ENCODE measurements around the gene SEMA4B.
"Not testable (repeated sequence)": the region's sequence is repeated elsewhere in the genome, so short reads cannot be mapped to it uniquely, and the experiment has no call there.

Gene SEMA4B

GRCh38 chr15:90257776-90258175 is 56.6 kb downstream of the SEMA4B start:
- DNase-seq (ENCODE audit: insufficient read length): no peak
- FAIRE-seq: no peak
- TF ChIP-seq TAF1 (IDR thresholded peaks at IDR 0.05; ENCODE audit: borderline replicate concordance, low read depth, low read length) (no peak), POLR2A (IDR thresholded peaks at IDR 0.05; ENCODE audit: low read depth, low read length) (no peak), POLR2AphosphoS5 (IDR thresholded peaks at IDR 0.05; ENCODE audit: low read depth, low read length) (no peak)

DNA sequence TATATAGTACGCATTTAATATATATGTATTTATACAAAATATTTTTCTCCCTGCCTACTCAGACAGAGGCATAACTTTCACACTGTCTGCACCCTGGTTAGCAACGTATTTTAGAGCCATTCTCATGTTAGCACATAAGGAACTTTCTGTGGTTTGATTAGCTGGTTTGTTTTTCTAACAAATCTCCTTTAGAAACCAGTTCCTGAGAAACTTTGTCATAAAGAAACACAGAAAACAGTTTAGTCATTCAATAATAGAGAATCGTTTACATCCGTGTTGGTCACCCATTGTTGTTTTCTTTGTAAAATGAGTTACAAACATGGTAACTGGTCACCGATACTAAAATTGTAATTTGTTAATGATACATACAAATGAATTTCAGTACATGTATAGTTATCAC is 58.4 kb downstream of the SEMA4B start:
- no peak for TF ChIP-seq POLR2A (IDR thresholded peaks at IDR 0.05; ENCODE audit: low read depth, low read length)
- TF ChIP-seq TAF1 (IDR thresholded peaks at IDR 0.05; ENCODE audit: borderline replicate concordance, low read depth, low read length): no peak
- no peak for TF ChIP-seq POLR2AphosphoS5 (IDR thresholded peaks at IDR 0.05; ENCODE audit: low read depth, low read length)
- no peak for DNase-seq (ENCODE audit: insufficient read length)
- FAIRE-seq: peak; percentile 67

DNA sequence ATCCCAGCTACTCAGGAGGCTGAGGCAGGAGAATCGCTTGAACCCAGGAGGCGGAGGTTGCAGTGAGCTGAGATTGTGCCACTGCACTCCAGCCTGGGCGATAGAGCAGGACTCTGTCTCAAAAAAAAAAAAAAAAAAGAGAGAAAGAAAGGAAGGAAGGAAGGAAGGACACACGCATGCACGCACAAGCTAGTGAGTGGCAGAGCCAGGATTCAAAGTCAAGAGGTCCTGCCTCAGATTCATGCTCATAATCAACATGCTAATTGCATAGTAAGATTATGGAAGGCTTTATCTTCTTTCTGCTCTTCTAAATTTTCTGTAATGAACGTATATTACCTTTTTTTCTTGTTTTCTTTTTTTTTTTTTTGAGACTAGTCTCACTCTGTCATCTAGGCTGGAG is 59.6 kb downstream of the SEMA4B start:
- DNase-seq (ENCODE audit: insufficient read length); FAIRE-seq: not testable (repeated sequence)

- DNase-seq (ENCODE audit: insufficient read length) (no peak), FAIRE-seq (no peak)
- TF ChIP-seq TAF1 (IDR thresholded peaks at IDR 0.05; ENCODE audit: borderline replicate concordance, low read depth, low read length) (no peak), POLR2A (IDR thresholded peaks at IDR 0.05; ENCODE audit: low read depth, low read length) (no peak), POLR2AphosphoS5 (IDR thresholded peaks at IDR 0.05; ENCODE audit: low read depth, low read length) (no peak)
Observed at GRCh38 chr15:90261811-90262210, 60.7 kb downstream of the SEMA4B start.

DNA sequence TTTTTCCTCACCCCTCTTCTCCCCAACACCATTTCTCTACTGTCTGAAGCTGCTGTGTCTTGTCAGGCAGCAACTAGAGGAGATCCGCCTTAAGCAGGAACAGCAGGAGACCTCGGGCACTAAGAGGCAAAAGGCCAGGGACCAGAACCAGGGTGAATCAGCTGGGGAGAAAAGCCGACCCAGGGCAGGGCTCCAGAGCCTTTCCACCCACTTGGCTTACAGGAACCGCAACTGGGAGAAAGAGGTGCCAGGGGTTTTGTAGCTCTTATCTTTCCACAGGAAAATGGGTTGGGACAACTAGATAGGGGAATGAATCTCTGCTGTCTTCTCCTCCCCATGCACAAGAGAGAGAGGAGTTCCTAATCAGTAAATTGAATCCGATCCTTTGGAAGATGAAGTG is 61.3 kb downstream of the SEMA4B start:
- DNase-seq (ENCODE audit: insufficient read length) (no peak), FAIRE-seq (no peak)
- no peak for TF ChIP-seq POLR2AphosphoS5 (IDR thresholded peaks at IDR 0.05; ENCODE audit: low read depth, low read length)

DNA sequence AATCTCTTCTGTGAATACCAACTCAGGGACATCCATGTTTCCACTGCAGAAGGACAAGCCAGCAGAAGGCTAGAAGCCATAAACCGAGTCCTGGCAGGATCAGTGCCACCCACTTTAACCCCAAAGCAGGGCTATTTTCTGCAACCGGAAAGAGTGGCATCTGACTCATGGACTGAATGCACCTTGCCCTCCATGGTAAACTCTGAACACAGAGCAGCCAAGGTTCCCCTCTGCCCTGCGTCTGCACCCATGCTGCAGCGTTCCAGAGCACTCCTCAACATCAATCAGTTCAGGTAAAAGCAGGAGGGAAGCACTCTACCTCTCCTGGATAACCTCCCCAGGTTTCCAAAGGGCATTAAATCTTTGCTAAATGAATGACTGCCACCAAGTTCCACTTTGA is 63.5 kb downstream of the SEMA4B start:
- TF ChIP-seq TAF1 (IDR thresholded peaks at IDR 0.05; ENCODE audit: borderline replicate concordance, low read depth, low read length): no peak
- no peak for TF ChIP-seq POLR2A (IDR thresholded peaks at IDR 0.05; ENCODE audit: low read depth, low read length)
- TF ChIP-seq POLR2AphosphoS5 (IDR thresholded peaks at IDR 0.05; ENCODE audit: low read depth, low read length): no peak
- no peak for FAIRE-seq
- DNase-seq (ENCODE audit: insufficient read length): no peak

GRCh38 chr15:90265271-90266060 is 64.3 kb downstream of the SEMA4B start, which contains the start of gene NGRN:
Gene NGRN (plus strand): TSS chr15:90265672. CDS start chr15:90265713, 41 bp downstream.
- FAIRE-seq: peak; percentile 94
- TF ChIP-seq POLR2A (IDR thresholded peaks at IDR 0.05; ENCODE audit: low read depth, low read length) (peak; percentile 97), TAF1 (IDR thresholded peaks at IDR 0.05; ENCODE audit: borderline replicate concordance, low read depth, low read length) (peak; percentile 90; the same call in 1 of the 2 replicates), POLR2AphosphoS5 (IDR thresholded peaks at IDR 0.05; ENCODE audit: low read depth, low read length) (peak; percentile 98)
- DNase-seq (ENCODE audit: insufficient read length): peak; percentile 68

GRCh38 chr15:90266061-90266431 is 64.9 kb downstream of the SEMA4B start:
- TF ChIP-seq POLR2A (IDR thresholded peaks at IDR 0.05; ENCODE audit: low read depth, low read length) (no peak), POLR2AphosphoS5 (IDR thresholded peaks at IDR 0.05; ENCODE audit: low read depth, low read length) (no peak), TAF1 (IDR thresholded peaks at IDR 0.05; ENCODE audit: borderline replicate concordance, low read depth, low read length) (no peak)
- FAIRE-seq (no peak), DNase-seq (ENCODE audit: insufficient read length) (no peak)

DNA sequence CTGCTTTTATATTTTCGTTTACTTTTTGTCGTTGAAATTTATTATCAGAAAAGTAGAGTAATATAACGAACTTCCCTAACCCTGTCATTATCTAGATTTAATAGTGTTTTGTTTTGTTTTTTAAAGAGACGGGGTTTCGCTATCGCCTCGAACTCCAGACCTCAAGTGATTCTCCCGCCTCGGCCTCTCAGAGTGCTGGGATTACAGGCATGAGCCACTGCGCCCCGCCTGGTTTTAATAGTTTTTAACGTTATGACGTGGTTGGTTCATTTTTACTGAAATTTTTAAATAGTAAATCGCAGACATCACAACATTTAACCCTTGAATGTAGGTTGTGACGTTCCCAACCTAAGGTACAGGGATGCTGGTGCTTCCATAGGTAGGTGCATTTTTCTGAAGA is 65.4 kb downstream of the SEMA4B start:
- FAIRE-seq (no peak), DNase-seq (ENCODE audit: insufficient read length) (no peak)
- TF ChIP-seq POLR2A (IDR thresholded peaks at IDR 0.05; ENCODE audit: low read depth, low read length): no peak
- TF ChIP-seq POLR2AphosphoS5 (IDR thresholded peaks at IDR 0.05; ENCODE audit: low read depth, low read length): no peak
- TF ChIP-seq TAF1 (IDR thresholded peaks at IDR 0.05; ENCODE audit: borderline replicate concordance, low read depth, low read length): no peak

DNA sequence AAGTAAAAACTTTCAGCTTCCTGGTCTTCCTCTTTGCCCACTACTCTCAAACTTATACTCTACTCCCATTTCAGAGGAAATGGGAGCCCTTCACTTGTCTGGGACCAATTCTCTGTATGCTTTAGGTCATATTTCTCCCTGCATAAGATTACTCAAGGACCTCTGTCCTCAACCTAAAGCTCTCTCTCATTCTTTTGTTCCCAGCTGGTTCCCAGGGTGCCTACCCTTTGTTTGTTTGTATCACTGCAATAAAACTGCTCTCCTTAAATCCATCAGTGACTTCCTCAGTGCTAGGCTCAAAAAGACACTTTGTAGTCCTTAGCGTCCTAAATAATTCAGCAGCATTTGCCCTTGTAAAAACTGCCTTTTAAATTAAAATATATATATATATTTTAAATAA is 67.3 kb downstream of the SEMA4B start:
- no peak for DNase-seq (ENCODE audit: insufficient read length)
- TF ChIP-seq TAF1 (IDR thresholded peaks at IDR 0.05; ENCODE audit: borderline replicate concordance, low read depth, low read length): no peak
- no peak for TF ChIP-seq POLR2AphosphoS5 (IDR thresholded peaks at IDR 0.05; ENCODE audit: low read depth, low read length)
- TF ChIP-seq POLR2A (IDR thresholded peaks at IDR 0.05; ENCODE audit: low read depth, low read length): no peak
- FAIRE-seq: no peak

GRCh38 chr15:90270502-90271150 is 69.5 kb downstream of the SEMA4B start:
- DNase-seq (ENCODE audit: insufficient read length) (no peak), FAIRE-seq (no peak)
- no peak for TF ChIP-seq POLR2A (IDR thresholded peaks at IDR 0.05; ENCODE audit: low read depth, low read length)
- TF ChIP-seq POLR2AphosphoS5 (IDR thresholded peaks at IDR 0.05; ENCODE audit: low read depth, low read length): no peak
- no peak for TF ChIP-seq TAF1 (IDR thresholded peaks at IDR 0.05; ENCODE audit: borderline replicate concordance, low read depth, low read length)

- TF ChIP-seq TAF1 (IDR thresholded peaks at IDR 0.05; ENCODE audit: borderline replicate concordance, low read depth, low read length) (no peak), POLR2AphosphoS5 (IDR thresholded peaks at IDR 0.05; ENCODE audit: low read depth, low read length) (no peak), POLR2A (IDR thresholded peaks at IDR 0.05; ENCODE audit: low read depth, low read length) (no peak)
- no peak for DNase-seq (ENCODE audit: insufficient read length)
- FAIRE-seq: no peak
Observed at GRCh38 chr15:90271459-90272166, 70.5 kb downstream of the SEMA4B start.

- not testable (repeated sequence) for DNase-seq (ENCODE audit: insufficient read length); FAIRE-seq
Observed at GRCh38 chr15:90278467-90278866, 77.3 kb downstream of the SEMA4B start.

All from GM12892 (cell line).